ENCODE measurements around the gene MGRN1. TPM values are rescaled to one million over a fixed set of nuclear protein-coding genes. Genes with fewer than 3 reads are reported as not detected.

The MGRN1 gene
- 29.9 and 32.1 TPM in 2 replicates for total RNA-seq (2012; rRNA removed)

- Histone ChIP-seq H3K36me3 (ENCODE audit: insufficient read depth, low read length) (peaks cover 8% of the 10 kb centered on the region), H3K4me2 (ENCODE audit: low read length) (peak within 1 kb of the TSS; percentile 100), H3K4me3 (ENCODE audit: low read length) (peak within 1 kb of the TSS; percentile 93), H3K9ac (ENCODE audit: low read depth, low read length) (peak within 1 kb of the TSS; percentile 84), H3K4me1 (ENCODE audit: control insufficient read depth, insufficient read depth, low read length) (peaks cover 14% of the 10 kb centered on the region), H3K9me3 (replicated peaks; ENCODE audit: low read length) (no peaks in the 10 kb centered on the region), H3K27me3 (ENCODE audit: control insufficient read depth, insufficient read depth, low read length) (no peaks in the 10 kb centered on the region)
These were observed at the start of gene MGRN1 for GRCh38 chr16:4624015-4624826. Gene MGRN1, plus strand, starts transcription at chr16:4624826. Its CDS starts 135 bp downstream, at chr16:4624961.

- Histone ChIP-seq H3K36me3 (ENCODE audit: insufficient read depth, low read length) (no peaks in the 10 kb centered on the region), H3K4me2 (ENCODE audit: low read length) (no peak overlapping the region), H3K27me3 (ENCODE audit: control insufficient read depth, insufficient read depth, low read length) (no peaks in the 10 kb centered on the region), H3K4me3 (ENCODE audit: low read length) (no peak overlapping the region), H3K9ac (ENCODE audit: low read depth, low read length) (no peak overlapping the region), H3K4me1 (ENCODE audit: control insufficient read depth, insufficient read depth, low read length) (no peaks in the 10 kb centered on the region), H3K9me3 (replicated peaks; ENCODE audit: low read length) (no peaks in the 10 kb centered on the region)
These were observed 49.5 kb upstream of the MGRN1 start for GRCh38 chr16:4574919-4575705.

- peaks cover 4% of the 10 kb centered on the region for H3K4me1 ChIP-seq (ENCODE audit: control insufficient read depth, insufficient read depth, low read length)
- H3K4me3 ChIP-seq (ENCODE audit: low read length), result no peak overlapping the region
- H3K9me3 ChIP-seq (replicated peaks; ENCODE audit: low read length), result no peaks in the 10 kb centered on the region
- no peaks in the 10 kb centered on the region for H3K36me3 ChIP-seq (ENCODE audit: insufficient read depth, low read length)
- no peaks in the 10 kb centered on the region for H3K27me3 ChIP-seq (ENCODE audit: control insufficient read depth, insufficient read depth, low read length)
- H3K4me2 ChIP-seq (ENCODE audit: low read length), result no peak overlapping the region
- no peak overlapping the region for H3K9ac ChIP-seq (ENCODE audit: low read depth, low read length)
These were observed 48.6 kb upstream of the MGRN1 start for GRCh38 chr16:4576008-4576407.

- Histone ChIP-seq H3K9ac (ENCODE audit: low read depth, low read length) (no peak overlapping the region), H3K4me3 (ENCODE audit: low read length) (no peak overlapping the region), H3K36me3 (ENCODE audit: insufficient read depth, low read length) (no peaks in the 10 kb centered on the region), H3K27me3 (ENCODE audit: control insufficient read depth, insufficient read depth, low read length) (no peaks in the 10 kb centered on the region), H3K4me1 (ENCODE audit: control insufficient read depth, insufficient read depth, low read length) (peaks cover 4% of the 10 kb centered on the region), H3K9me3 (replicated peaks; ENCODE audit: low read length) (no peaks in the 10 kb centered on the region), H3K4me2 (ENCODE audit: low read length) (no peak overlapping the region)
These were observed 45.6 kb upstream of the MGRN1 start for GRCh38 chr16:4578961-4579530.

DNA sequence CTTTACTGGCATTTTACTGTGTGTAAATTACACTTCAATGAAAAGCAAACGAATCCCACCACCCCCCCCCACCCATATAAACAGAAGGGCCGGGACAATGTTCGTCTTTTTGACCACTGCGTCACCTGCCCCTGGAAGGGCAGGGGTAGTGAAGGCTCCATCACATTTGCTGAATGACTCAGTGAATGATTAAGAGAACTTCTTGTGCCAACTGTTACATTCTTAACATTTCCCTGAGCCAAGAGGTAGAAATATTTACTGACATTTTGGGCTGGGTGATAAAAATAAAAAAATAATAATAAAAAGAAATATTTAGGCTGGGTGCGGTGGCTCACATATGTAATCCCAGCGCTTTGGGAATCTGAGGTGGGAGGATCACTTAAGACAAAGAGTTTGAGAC, 44.4 kb upstream of the MGRN1 start:
- Histone ChIP-seq H3K36me3 (ENCODE audit: insufficient read depth, low read length) (no peaks in the 10 kb centered on the region), H3K9me3 (replicated peaks; ENCODE audit: low read length) (no peaks in the 10 kb centered on the region), H3K27me3 (ENCODE audit: control insufficient read depth, insufficient read depth, low read length) (no peaks in the 10 kb centered on the region)

DNA sequence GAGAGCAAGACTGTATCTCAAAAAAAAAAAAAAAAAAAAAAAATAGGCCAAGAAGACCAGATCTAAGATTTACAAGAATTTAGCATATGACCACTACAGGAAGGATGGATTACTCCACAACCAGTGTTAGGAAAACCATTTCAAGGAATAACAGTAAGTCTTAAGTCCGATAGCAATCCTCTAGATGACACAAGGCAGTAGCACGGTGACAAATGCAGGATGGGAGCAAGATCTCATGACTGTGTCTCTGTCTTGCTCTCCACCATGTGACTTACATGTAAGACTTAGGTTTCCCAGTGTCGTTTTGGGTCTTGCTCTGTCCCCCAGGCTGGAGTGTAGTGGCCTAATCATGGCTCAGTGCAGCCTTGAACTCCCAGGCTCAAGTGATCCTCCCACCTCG, 40.7 kb upstream of the MGRN1 start:
- H3K9me3 ChIP-seq (replicated peaks; ENCODE audit: low read length), result peaks cover 9% of the 10 kb centered on the region
- H3K4me3 ChIP-seq (ENCODE audit: low read length), result no peak overlapping the region
- H3K4me1 ChIP-seq (ENCODE audit: control insufficient read depth, insufficient read depth, low read length), result peaks cover 4% of the 10 kb centered on the region
- peaks cover 17% of the 10 kb centered on the region for H3K27me3 ChIP-seq (ENCODE audit: control insufficient read depth, insufficient read depth, low read length)
- no peak overlapping the region for H3K4me2 ChIP-seq (ENCODE audit: low read length)
- no peak overlapping the region for H3K9ac ChIP-seq (ENCODE audit: low read depth, low read length)
- no peaks in the 10 kb centered on the region for H3K36me3 ChIP-seq (ENCODE audit: insufficient read depth, low read length)

More for the DNA sequence above, 44.4 kb upstream of the MGRN1 start:
- Histone ChIP-seq H3K4me1 (ENCODE audit: control insufficient read depth, insufficient read depth, low read length) (peaks cover 4% of the 10 kb centered on the region), H3K9ac (ENCODE audit: low read depth, low read length) (no peak overlapping the region), H3K4me3 (ENCODE audit: low read length) (no peak overlapping the region), H3K4me2 (ENCODE audit: low read length) (peak overlapping the region; percentile 44)

GRCh38 chr16:4586291-4586690, 38.3 kb upstream of the MGRN1 start:
- H3K36me3 ChIP-seq (ENCODE audit: insufficient read depth, low read length), result no peaks in the 10 kb centered on the region
- H3K9ac ChIP-seq (ENCODE audit: low read depth, low read length), result no peak overlapping the region
- peaks cover 17% of the 10 kb centered on the region for H3K27me3 ChIP-seq (ENCODE audit: control insufficient read depth, insufficient read depth, low read length)
- no peak overlapping the region for H3K4me3 ChIP-seq (ENCODE audit: low read length)
- no peaks in the 10 kb centered on the region for H3K4me1 ChIP-seq (ENCODE audit: control insufficient read depth, insufficient read depth, low read length)
- H3K9me3 ChIP-seq (replicated peaks; ENCODE audit: low read length), result peaks cover 9% of the 10 kb centered on the region
- H3K4me2 ChIP-seq (ENCODE audit: low read length), result no peak overlapping the region

- Histone ChIP-seq H3K9ac (ENCODE audit: low read depth, low read length) (no peak overlapping the region), H3K4me1 (ENCODE audit: control insufficient read depth, insufficient read depth, low read length) (no peaks in the 10 kb centered on the region), H3K27me3 (ENCODE audit: control insufficient read depth, insufficient read depth, low read length) (peaks cover 17% of the 10 kb centered on the region), H3K36me3 (ENCODE audit: insufficient read depth, low read length) (no peaks in the 10 kb centered on the region), H3K9me3 (replicated peaks; ENCODE audit: low read length) (peaks cover 9% of the 10 kb centered on the region), H3K4me3 (ENCODE audit: low read length) (no peak overlapping the region), H3K4me2 (ENCODE audit: low read length) (no peak overlapping the region)
These were observed 36.2 kb upstream of the MGRN1 start for GRCh38 chr16:4588386-4588785.

GRCh38 chr16:4588961-4589360, 35.7 kb upstream of the MGRN1 start:
- Histone ChIP-seq H3K9me3 (replicated peaks; ENCODE audit: low read length) (peaks cover 9% of the 10 kb centered on the region), H3K9ac (ENCODE audit: low read depth, low read length) (no peak overlapping the region), H3K4me2 (ENCODE audit: low read length) (no peak overlapping the region), H3K36me3 (ENCODE audit: insufficient read depth, low read length) (no peaks in the 10 kb centered on the region), H3K4me1 (ENCODE audit: control insufficient read depth, insufficient read depth, low read length) (no peaks in the 10 kb centered on the region), H3K4me3 (ENCODE audit: low read length) (no peak overlapping the region), H3K27me3 (ENCODE audit: control insufficient read depth, insufficient read depth, low read length) (peaks cover 17% of the 10 kb centered on the region)

DNA sequence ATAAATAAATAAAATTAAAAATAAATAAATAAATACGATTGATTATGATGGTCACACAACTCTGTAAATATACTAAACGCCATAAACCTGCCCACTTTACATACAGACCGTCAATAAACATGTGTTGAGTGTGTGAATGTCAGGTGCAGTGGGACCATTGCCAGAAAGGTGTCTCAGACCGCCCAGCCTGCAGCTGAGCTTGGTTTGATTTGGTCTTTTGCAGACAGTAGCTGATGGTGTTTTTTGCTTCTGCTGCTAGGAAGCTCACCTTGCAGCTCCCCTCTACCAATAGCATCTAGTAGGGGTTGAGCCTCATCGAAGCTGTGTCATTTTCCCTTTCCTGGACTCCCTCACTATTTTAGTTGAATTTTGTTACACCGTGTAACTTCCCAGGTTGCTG, 33.4 kb upstream of the MGRN1 start:
- Histone ChIP-seq H3K9ac (ENCODE audit: low read depth, low read length) (no peak overlapping the region), H3K4me3 (ENCODE audit: low read length) (no peak overlapping the region), H3K36me3 (ENCODE audit: insufficient read depth, low read length) (no peaks in the 10 kb centered on the region), H3K27me3 (ENCODE audit: control insufficient read depth, insufficient read depth, low read length) (peaks cover 16% of the 10 kb centered on the region), H3K4me2 (ENCODE audit: low read length) (no peak overlapping the region), H3K9me3 (replicated peaks; ENCODE audit: low read length) (peaks cover 9% of the 10 kb centered on the region), H3K4me1 (ENCODE audit: control insufficient read depth, insufficient read depth, low read length) (no peaks in the 10 kb centered on the region)

DNA sequence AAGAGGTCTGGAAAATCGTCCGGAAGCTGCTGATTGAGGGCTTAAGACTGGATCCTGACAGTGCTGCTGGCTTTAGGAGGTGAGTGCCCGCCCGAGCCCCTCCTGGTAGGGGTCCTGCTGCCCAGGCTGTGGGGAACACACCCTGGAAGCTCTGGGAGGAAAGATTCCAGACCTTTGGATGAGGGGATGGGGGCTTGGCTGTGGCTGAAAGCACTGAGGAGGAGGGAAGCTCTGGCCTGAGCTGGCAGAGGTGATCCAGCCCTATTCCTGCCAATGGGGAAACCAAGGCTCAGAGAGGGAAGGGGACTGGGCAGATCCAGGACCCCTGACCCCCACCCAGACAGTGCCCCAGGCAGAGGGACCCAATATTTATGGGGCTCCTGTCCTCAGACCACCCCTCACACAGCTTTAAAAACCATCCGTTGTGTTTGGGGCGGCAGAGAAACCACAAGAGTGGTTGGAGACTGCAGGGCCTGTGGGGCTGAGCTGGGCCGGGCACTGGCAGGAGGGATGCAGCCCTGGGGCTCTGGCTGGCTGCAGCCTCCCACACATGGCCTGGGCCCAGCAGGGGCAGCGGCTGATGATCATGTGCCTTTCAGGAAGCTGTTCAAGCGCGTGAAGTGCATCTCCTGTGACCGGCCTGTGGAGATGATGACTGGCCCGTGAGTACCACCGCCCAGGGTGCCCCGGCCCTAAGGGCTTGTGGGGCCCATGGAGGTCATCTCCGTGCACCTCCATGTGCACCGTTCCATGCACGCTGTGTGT, 32.7 kb upstream of the MGRN1 start:
- H3K36me3 ChIP-seq (ENCODE audit: insufficient read depth, low read length), result no peaks in the 10 kb centered on the region
- H3K4me1 ChIP-seq (ENCODE audit: control insufficient read depth, insufficient read depth, low read length), result no peaks in the 10 kb centered on the region
- peaks cover 9% of the 10 kb centered on the region for H3K9me3 ChIP-seq (replicated peaks; ENCODE audit: low read length)
- H3K4me3 ChIP-seq (ENCODE audit: low read length), result no peak overlapping the region
- H3K9ac ChIP-seq (ENCODE audit: low read depth, low read length), result no peak overlapping the region
- H3K27me3 ChIP-seq (ENCODE audit: control insufficient read depth, insufficient read depth, low read length), result peaks cover 13% of the 10 kb centered on the region
- H3K4me2 ChIP-seq (ENCODE audit: low read length), result no peak overlapping the region
